ENCODE results near the gene TMIE.

Gene TMIE, protein sequence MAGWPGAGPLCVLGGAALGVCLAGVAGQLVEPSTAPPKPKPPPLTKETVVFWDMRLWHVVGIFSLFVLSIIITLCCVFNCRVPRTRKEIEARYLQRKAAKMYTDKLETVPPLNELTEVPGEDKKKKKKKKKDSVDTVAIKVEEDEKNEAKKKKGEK

DNA sequence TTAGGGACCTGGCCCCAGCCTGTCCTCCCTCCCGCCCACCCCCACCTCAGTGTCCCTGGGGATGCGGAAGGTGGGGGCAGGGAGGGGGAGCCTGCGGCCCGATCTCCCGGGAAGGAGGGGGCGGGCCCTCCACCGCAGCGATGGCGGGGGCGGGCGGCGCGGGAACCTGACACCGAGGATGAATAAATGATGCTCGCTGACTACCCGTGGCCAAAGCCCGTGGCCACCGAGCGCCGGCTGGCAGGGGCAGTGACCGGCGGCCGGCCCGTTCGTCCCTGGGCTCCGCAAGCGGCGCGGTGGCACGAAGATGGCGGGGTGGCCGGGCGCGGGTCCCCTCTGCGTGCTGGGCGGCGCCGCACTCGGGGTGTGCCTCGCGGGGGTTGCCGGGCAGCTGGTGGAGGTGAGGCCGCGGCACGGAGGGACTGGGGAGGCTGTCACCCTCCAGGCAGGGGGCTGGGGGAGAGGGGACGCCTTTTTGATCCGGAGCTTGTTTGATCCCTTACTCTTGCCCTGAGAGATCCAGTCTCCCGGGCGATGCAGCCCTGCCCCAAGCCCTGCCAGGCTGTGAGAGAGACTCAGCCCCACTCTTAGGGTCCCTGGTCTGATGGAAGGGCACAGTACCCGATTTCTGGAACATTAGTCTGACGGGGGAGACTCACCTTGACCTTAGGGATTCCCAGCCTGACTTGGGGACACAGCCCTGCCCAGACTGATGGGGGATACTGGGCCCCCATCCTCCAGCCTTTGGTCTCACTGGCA, at the start of gene TMIE:
Gene TMIE (plus strand): TSS at position 212 of the 759 bp plus-strand sequence. CDS start 96 bp downstream, at position 308.
- DNase-seq, result no peak

DNA sequence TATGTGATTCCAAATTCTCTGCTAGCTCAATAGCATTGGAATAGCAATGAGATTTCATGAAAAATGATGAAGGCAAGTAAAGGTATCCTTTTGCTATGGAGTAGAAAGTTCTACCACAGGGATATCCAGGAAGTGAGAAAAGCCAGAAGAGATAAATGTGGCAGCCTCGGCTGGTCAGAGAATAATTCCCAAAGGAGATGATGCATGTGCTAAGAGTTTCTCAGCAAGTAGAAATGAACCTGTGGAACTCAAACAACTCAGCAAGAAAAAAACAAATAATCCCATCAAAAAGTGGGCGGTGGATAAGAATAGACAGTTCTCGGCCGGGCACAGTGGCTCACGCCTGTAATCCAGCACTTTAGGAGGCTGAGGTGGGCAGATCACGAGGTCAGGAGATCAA, 45.9 kb upstream of the TMIE start:
- DNase-seq, result no peak

DNA sequence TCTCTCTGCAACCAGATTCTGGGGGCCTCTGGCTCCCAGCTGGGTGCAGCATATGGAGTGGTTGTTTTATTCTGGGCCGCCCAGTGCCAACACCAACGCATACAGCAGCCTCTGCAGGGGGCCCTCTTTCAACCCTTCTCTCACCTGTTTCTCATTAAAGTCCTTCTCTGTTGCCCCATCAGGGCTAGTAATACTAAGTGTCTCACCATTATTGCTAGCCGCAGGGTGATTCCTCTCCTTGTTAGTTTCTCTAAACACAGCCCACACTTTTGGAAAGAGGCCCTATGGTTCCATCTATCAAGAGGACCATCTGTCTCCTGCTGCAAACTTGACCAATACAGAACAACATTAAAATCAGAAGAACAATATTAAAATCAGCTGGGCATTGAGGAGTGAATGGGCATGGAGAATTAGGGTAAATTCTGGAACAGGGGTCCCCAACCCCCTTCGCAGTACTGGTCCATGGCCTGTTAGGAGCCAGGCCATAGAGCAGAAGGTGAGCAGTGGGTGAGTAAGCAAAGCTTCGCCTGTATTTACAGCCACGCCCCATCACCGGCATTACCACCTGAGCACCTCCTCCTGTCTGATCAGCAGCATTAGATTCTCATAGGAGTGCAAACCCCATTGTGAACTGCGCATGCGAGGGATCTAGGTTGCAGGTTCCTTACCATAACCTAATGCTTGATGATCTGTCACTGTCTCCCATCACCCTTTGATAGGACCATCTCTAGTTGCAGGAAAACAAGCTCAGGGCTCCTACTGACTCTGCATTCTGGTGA, 44.2 kb upstream of the TMIE start:
- DNase-seq, result no peak

DNA sequence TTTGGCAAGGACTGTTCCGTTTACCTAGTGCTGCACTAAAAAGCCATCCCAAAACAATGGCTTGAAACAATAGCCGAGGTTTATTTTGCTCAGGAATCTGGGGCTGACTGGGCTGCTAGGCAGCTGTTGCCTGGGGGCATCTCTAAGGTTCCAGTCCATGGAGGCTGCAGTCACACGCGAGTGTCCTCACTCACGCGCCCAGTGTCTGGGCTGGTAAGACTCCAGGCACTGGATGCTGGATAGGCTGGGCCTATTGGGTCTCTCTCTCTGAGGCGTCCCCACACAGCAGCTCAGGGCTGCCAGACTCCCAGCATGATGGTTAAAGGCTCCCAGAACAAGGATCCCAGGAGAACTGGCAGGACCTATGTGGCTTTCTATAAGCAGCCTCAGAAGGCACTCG, 41.9 kb upstream of the TMIE start:
- DNase-seq, result no peak

DNA sequence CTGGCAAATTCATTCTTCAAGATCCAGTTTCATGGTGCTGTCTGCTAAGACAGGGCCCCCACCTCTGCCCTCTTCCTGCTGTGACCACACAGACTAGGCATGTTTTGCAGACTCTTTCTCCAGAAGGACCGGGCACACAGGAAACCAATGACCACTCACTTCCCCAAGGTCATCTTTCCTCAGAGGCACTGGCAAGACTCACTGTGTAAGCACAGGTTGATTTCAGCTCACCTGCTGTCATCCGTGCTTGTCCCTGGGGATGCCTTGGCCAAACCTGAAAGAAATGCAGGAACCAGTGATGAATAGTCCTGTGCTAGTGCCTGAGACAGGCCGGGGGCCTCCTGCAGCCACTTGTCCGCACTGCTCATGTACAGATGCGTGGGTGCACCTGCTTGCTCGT, 41.2 kb upstream of the TMIE start:
- DNase-seq, result no peak

DNA sequence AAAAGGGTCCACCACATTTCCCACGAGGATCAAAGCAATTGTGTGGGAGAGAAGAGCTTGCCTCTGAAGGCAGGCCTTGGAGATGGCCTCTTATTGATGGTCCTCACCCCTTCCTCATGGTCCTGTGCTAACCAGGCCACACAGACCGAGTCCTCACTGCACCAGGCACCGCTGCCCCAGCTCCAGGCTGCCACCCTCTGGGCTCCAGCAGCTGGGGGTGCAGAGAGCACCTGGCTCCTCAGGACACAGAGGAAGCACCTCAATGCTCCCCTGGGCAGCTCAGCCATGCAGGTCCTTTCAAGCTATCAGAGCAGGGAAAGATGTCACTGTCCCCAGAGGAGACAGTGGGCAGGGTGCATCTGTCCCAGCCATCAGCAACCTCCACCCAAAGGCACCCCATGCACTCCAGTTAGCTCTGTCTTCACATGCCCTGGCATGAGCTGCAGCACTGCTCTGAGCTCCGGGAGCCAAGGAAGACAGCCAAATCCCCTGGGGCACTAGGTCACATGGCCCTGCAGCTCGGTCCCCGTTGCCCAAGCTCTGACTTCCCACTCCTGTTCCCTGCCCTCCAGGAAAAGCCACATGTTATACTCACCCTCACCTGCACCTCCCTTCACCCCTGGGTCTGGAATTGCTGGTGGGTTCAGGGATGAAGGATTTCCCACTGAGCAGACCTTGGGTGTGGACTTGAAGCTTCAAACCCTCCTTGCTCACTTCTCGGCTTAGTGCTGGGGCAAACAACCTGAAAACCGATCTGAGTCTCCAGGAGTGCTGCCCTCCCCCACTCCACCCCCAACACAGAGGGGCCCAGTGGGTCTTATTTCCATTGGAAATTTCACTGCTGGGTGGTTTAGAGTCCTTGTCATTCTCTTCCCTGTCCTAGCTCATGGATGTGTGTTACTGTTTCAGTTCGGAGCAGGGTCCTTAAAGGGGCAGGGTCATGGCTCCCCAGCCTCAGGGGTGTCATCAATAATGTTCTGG, 40.4 kb upstream of the TMIE start:
- no peak for DNase-seq

DNA sequence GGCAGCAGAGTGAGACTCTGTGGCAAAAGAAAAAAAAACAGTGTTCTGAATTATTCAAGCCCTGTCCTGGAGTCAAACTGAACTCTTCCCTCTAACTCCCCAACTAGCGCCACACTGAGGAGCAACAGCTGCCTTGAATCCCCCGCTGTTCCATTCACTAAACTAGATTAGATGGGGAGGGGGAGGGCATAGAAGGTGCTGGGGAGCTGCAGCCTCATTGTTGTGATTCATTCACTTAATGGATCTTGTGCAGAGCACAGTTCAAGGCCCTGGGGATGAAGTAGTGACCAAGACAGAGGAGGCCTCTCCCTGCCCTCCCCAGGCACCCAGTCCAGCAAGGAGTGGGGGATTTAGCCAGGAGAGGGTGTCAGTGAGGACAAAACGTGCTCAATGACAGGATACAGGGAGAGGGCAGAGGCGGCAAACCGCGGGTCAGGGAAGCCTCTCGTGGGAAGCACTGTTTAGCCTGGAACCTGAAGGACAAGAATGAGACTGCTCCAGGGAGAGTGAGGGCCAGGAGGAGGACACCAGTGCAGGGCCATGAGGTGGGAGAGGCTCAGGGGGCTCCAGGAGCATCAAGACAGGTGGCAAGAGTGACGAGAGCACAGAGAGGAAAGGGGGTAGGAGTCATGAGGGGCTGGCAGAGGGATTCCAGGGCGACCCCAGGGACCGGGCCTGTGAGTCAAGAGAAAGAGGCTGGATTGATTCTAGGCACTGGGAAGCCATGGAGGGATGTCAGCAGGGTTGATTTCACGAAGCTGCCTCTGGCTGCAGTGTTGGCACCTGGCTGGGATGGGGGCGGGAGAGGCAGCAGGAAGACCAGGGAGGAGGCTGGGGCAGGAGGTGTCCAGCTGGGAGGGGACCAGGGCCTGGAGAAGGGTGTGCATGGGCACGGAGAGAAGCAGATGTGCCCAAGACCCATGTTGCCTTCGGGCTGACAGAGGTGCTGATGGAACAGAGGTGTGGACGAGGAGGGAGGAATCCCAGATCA, 39.1 kb upstream of the TMIE start:
- DNase-seq, result no peak

DNA sequence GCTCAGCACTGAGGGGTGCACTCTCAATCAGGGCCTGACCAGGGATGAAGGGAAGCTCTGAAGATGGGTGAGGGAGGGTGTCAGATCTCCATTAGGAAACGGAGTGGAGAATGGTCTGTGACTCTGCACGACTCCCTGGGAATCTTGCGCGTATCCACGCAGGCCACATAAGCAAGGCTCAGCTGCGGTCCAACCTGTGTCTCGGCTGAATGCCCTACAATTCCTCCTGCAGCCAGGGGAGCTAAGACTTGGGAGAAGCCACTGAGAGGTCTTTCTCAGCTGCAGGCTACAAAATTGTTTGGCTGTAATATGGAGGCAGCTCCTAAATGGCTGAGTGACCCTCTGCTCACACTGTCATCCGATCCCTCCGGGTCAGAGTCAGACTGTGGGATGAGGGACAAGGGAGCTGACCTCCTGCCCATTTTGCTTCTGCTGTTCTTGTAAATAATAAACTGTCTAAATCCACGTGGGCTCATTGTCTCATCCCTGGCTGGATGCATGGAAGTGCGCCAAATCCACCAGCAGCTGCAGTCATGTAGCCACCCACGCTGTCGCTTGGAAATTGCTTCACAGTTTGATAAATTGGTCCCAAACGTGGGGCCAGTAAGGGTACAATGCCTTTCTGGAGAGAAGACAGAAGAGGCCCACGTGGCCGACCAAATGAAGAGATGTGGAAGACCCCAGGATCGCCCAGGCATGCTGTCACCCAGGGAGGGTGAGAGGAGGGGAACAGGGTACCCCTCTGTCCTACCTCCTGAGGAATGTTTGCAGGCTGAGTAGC, 38.2 kb upstream of the TMIE start:
- DNase-seq, result no peak

DNA sequence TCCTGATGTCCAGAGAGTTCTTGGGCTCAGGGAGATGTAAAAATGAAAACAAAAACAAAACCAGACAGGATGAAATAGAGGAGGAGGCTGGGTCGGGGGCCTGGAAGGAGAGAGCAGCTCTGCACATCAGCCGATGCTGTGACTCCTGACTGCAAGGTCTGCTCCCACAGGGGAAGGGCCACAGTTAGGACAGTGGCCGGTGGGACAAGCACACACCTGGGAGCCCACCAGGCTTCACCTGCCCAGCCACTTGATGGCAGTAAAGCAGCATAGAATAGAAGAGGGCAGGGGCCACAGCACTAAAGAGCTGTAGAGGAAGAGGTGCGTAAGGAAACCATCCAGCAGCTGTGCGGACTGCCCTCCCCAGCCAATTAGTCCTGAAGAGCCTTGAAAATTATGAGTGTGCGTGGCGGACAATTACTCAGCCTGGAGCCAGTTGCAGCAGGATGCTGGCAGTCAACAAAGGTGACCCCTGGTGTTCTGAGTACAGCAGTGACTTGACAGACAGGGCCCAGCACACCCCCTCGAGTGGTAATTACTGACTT, 37.5 kb upstream of the TMIE start:
- DNase-seq, result no peak

DNA sequence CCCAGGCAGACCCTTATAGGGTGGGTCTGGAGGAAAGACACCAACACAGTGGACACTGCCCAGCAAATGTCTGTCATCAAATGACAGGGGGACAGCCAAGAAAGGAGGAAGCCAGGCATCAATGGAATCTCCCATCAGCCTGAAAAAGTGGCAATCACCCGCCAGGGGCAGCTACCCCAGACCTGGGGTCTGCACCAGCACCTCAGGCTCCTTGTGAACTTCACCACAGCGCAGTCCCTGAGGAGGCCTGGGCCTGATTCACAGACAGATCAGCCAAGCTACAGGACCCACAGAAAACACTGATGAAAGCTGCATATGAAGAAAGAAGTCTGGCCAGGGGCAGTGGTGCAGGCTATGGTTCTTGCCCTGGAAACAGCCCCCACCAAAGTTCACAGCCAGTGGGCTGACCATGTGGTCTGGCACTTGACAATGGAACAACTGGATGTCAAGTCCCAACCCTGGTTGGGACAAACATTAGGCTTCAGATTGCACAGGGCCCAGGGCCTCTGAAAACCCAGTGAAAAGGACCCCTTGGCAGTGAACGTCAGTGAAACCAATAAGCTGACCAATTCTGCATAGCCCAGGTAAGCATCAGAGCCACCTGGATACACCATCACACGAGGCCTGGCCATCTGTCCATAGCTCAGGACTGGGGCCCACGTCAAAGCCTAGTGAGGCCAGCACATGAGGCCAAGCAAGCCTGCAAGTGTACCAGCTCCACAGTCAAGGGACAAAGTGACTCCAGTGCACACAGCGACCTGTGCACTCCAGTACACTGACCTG, 36.8 kb upstream of the TMIE start:
- DNase-seq, result no peak

DNA sequence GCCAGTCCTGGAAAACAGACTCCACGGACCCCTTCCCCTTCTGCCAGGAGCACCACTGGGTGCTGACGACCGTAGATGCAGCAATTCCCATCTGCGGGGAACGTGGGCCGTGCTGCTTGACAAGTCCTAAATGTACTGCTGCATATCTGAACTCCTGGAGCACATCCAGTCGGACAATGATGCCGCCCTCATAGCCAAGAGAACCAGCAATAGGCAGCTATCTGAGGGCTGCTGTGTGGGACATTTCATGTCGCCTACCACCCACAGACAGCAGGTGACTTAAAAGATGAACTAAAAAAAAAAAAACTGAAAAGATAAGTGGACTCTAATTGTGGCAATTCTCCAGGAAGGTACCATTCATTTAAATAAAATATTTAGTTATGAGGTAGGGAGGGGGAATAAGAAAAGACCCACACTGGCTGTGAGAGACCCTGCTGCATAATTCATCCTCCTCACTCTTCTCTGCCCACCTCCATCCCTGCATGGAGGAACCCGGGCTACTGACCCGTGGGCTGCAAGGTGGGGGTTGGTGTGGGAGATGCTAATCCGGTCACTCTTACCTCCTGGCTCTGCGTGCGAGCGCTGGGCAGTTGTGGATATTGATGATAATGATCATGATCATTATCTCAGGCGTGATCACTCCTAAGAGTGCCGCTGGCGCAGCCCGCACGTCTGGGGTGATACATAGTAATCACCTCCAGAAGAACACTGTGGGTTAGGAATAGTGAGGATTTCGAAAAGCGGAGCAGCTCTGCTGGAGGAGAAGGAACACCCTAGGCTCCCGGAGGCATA, 36.0 kb upstream of the TMIE start:
- no peak for DNase-seq

DNA sequence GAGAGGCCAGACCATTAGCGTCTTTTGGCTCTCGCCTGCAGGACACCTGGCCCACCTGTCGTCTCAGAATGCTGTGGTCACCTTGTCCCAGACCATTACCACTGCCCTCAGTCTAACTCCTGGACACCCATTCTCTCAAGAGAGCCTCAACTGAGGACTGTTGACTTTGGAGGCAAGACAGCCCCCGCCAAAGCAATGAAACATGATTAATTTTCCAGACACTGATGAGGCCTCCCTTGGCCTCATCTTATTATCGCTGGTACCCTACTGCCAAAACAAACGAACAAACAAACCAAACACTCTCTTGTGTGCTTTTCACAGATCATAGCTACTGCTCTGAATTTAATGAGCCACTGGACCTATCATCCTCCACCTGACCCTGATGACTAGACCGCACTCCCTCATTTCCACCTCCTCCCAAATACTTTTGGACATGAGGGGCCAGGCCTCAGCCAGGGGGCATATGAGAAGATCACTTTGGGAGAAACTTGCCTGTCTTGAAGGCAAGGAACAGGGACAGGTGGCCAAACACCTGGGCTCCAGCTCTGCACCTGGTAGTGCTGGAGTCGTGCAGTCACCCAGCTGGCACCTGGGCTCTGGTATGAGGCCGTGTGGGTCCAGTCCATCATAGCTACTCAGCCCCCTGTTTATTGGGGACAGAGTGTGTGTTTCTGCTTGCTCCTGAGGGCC, 35.3 kb upstream of the TMIE start:
- no peak for DNase-seq

DNA sequence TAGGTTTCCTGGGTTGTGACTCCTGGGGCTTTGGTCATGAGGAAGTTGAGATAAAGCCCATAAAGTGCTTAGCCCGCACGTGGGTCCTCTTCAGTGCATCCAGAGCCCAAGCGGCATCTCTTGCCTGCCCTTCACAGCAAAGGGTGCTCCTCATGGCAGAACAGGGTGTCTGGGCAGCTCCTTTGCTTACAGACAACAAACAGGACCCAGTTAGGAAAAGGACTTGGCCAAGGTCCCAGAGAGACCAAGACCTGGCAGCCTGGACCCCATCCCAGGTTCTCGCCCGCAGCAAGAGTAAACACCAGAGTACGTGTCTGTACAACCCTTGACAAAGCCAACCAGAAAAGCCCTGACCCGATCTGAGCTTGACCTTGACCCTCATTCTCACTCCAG, 34.7 kb upstream of the TMIE start:
- DNase-seq, result no peak

DNA sequence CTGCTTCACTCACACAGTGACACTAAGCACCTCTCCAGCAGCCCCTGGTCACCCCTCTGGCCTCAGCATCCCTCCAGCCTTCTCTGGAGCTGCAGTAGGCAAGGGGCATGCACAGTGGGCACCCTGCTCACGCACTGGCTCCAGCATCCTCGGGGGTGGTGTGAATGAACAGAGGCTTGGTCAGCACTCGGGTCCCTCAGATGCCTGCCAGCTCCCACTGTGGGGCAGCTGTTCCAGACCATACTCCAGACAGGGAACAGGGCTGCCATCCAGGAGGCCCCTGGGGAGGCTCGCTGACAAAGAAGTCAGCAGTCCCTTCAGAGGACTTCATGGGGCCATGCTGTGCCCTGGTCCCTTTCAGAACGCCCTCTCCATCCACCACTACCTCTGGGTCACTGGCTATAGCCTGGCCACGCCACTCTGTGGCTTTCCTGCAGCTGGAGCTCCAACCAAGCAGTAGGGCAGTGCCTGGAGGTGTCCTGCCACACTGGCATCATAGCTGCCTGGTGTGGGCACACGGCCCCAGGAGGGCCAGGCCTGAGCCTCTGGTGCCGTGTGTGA, 34.1 kb upstream of the TMIE start:
- no peak for DNase-seq

DNA sequence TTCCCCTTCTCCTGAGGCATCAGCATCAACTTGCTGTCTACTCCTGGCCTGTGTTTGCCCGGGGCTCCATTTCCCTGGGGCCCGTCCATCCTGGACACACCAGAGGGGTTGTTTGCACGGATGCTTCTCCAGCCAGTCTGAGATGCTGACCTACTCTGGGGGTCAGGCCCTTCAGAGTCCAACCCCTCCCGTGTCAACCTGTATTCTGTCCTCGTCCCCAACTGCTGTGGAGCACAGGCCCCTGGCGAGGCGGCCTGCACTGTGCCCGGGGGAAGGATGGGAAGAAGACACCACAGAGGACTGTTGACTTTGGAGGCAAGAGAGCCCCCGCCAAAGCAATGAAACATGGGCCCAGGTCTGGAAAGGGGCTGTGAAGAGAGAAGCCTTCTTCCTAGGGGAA, 33.5 kb upstream of the TMIE start:
- no peak for DNase-seq

DNA sequence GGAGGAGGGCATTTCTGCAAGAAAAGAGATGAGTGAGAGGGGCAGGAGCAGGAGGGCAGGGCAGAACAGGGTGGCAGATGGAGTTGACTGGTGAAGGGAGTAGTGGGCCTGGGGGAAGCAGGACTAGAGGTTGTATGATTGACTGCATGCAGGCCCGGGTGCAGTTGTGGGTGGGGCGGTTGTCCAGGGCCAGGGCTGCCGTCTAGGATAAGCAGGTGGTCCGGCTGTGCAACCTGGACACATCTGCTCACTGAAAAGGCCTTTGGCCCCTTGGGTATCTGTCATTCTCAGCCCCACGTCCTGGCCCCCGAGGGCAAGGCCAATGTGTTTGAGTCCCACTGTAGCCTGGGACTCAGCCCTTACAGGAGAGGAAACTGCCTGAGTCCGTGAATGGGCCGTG, 33.1 kb upstream of the TMIE start:
- DNase-seq, result no peak

DNA sequence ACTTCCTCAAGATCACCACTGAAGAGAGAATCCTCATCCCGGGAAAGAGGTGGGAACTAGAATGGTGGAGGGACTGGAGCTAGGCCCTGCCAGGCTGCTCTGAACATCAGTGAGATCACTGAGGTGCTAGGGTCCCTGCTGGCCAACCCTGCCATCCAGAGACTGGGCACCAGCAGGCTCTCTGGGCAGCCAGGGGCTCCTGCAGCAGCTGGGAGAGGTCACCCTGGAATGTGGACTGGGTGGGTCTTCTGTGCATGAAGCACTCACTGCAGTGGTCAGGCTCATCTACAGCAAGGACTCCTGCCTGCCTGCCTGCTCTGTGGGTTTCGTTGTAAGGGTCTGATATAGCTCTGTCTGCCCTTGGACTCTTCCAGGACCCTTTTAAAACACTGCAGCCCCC, 32.6 kb upstream of the TMIE start:
- DNase-seq, result no peak
